MM.1S (cell line): ENCODE measurements around the gene AQP5.

Source experiments
- DNase-seq: peaks from one replicate; pipeline ENCODE4 v3.0.0-alpha.2; 2015
- H2AFZ ChIP-seq: fragments of 300-600 bp; sonication (generic); 2 replicates; pipeline ENCODE4 v1.6.0; 2016; ENCODE audit warnings: antibody characterized with exemption, low read length
- H3F3A ChIP-seq: fragments of 300-600 bp; sonication (generic); 2 replicates; pipeline ENCODE4 v1.6.1; 2016; ENCODE audit warnings: mild to moderate bottlenecking, antibody characterized with exemption, low read length, moderate library complexity, mixed read lengths; ENCODE audit not compliant: insufficient read depth
- H3K27ac ChIP-seq: fragments of 300-600 bp; sonication (generic); 2 replicates; pipeline ENCODE4 v1.5.1; 2016; ENCODE audit warnings: mild to moderate bottlenecking, low read length
- H3K27me3 ChIP-seq: fragments of 300-600 bp; sonication (generic); replicated peaks from 2 replicates; pipeline ENCODE4 v1.6.0; 2016; ENCODE audit warnings: low read length; ENCODE audit not compliant: insufficient read depth
- H3K36me3 ChIP-seq: fragments of 300-600 bp; sonication (generic); replicated peaks from 2 replicates; pipeline ENCODE4 v1.6.1; 2016; ENCODE audit warnings: mild to moderate bottlenecking, low read length, mixed read lengths; ENCODE audit not compliant: insufficient read depth
- H3K4me1 ChIP-seq: fragments of 300-600 bp; sonication (generic); 2 replicates; pipeline ENCODE4 v1.6.1; 2016; ENCODE audit warnings: low read length, mixed read lengths
- H3K4me2 ChIP-seq: fragments of 300-600 bp; sonication (generic); 2 replicates; pipeline ENCODE4 v1.6.0; 2016; ENCODE audit warnings: low read depth, low read length
- H3K4me3 ChIP-seq: fragments of 300-600 bp; sonication (generic); 2 replicates; pipeline ENCODE4 v1.5.1; 2016; ENCODE audit warnings: low read length, mixed read lengths
- H3K79me2 ChIP-seq: fragments of 300-600 bp; sonication (generic); 2 replicates; pipeline ENCODE4 v1.6.1; 2016; ENCODE audit warnings: mixed run types, low read length, mixed read lengths
- H3K9ac ChIP-seq: fragments of 300-600 bp; sonication (generic); 2 replicates; pipeline ENCODE4 v1.6.1; 2016; ENCODE audit warnings: low read length, mixed read lengths
- H3K9me2 ChIP-seq: fragments of 300-600 bp; sonication (generic); replicated peaks from 2 replicates; pipeline ENCODE4 v1.6.1; 2016; ENCODE audit warnings: mild to moderate bottlenecking, low read length, mixed read lengths; ENCODE audit not compliant: insufficient read depth
- H3K9me3 ChIP-seq: fragments of 300-600 bp; sonication (generic); replicated peaks from 2 replicates; pipeline ENCODE4 v1.6.1; 2016; ENCODE audit warnings: mild to moderate bottlenecking, low read length, mixed read lengths; ENCODE audit not compliant: insufficient read depth
- H4K20me1 ChIP-seq: fragments of 300-600 bp; sonication (generic); 2 replicates; pipeline ENCODE4 v1.6.1; 2016; ENCODE audit warnings: mild to moderate bottlenecking, low read length, moderate library complexity, mixed read lengths; ENCODE audit not compliant: insufficient read depth
- EZH2 ChIP-seq: fragments of 300-600 bp; sonication (generic); optimal IDR thresholded peaks from 2 replicates; pipeline ENCODE3; 2017; ENCODE audit warnings: low read depth, mild to moderate bottlenecking, antibody characterized with exemption, low read length, mixed read lengths
- EZH2phosphoT487 ChIP-seq: fragments of 300-600 bp; sonication (generic); IDR thresholded peaks from 2 replicates; pipeline ENCODE4 v1.6.1; 2018; ENCODE audit warnings: antibody characterized with exemption, low read length
- TF ChIP-seq, protein P1 (sequence below): fragments of 300-600 bp; sonication (generic); IDR thresholded peaks from 2 replicates; pipeline ENCODE4 v1.5.1; 2016; ENCODE audit warnings: antibody characterized with exemption, low read length, mixed read lengths

Gene AQP5

DNA sequence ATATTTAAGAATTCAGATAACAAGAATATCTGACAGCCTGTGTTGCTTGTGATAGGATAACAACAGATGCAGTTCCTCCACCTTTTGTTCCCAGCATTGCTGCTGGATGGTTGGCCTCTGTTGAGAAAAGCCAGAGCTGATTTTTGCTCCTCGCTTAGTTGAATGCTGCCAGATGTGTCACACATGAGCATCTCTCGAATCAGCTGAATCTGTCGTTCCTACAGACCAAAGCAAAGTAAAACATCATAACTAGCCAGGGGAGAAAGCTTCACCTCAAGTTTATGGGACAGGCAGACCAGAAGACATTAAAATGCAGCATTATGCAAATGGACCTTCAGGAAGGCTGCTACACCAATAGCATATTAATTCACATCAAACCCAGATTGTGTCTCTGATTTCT, 43.5 kb downstream of the AQP5 start:
- peaks cover 62% of the 10 kb centered on the region for H3K79me2 ChIP-seq
- peaks cover 8% of the 10 kb centered on the region; the same call in 1 of the 2 replicates for H3F3A ChIP-seq
- peaks cover 22% of the 10 kb centered on the region for H3K4me1 ChIP-seq
- no peak overlapping the region for H3K4me2 ChIP-seq
- no peaks in the 10 kb centered on the region for H3K9me3 ChIP-seq
- H3K27ac ChIP-seq = no peak overlapping the region
- TF ChIP-seq EZH2phosphoT487 (no peak), EZH2 (no peak)
- TF ChIP-seq, protein P1, sequence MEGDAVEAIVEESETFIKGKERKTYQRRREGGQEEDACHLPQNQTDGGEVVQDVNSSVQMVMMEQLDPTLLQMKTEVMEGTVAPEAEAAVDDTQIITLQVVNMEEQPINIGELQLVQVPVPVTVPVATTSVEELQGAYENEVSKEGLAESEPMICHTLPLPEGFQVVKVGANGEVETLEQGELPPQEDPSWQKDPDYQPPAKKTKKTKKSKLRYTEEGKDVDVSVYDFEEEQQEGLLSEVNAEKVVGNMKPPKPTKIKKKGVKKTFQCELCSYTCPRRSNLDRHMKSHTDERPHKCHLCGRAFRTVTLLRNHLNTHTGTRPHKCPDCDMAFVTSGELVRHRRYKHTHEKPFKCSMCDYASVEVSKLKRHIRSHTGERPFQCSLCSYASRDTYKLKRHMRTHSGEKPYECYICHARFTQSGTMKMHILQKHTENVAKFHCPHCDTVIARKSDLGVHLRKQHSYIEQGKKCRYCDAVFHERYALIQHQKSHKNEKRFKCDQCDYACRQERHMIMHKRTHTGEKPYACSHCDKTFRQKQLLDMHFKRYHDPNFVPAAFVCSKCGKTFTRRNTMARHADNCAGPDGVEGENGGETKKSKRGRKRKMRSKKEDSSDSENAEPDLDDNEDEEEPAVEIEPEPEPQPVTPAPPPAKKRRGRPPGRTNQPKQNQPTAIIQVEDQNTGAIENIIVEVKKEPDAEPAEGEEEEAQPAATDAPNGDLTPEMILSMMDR = no peak
- peaks cover 26% of the 10 kb centered on the region for H3K36me3 ChIP-seq
- no peak for DNase-seq
- no peak overlapping the region for H2AFZ ChIP-seq
- H3K4me3 ChIP-seq = no peak overlapping the region
- no peaks in the 10 kb centered on the region for H3K27me3 ChIP-seq
- no peaks in the 10 kb centered on the region for H4K20me1 ChIP-seq
- H3K9ac ChIP-seq = no peak overlapping the region
- no peaks in the 10 kb centered on the region for H3K9me2 ChIP-seq

DNA sequence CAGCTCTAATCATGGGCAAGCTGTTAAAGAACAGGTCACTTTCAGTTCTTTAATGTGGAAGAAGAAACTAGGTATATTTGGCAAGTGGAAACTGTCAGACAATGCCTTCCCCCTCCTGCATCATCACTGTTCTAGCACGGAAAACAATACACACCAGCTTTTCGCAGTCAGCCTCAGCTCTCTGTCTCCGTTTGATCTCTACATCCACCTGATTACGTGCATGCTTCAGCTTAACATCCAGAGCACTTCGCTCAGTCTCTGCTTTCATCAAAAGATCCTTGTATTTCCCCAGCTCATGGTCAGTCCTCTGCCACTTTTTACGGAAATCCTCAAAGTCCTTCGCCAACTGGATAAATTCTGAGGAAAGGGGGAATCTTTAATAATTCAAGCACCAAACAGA, 44.6 kb downstream of the AQP5 start:
- no peak for TF ChIP-seq EZH2
- no peak for TF ChIP-seq EZH2phosphoT487
- TF ChIP-seq, protein P1 = no peak
- peak overlapping the region; percentile 24; the same call in 1 of the 2 replicates for H3K27ac ChIP-seq
- peak; percentile 9 for DNase-seq
- no peaks in the 10 kb centered on the region for H4K20me1 ChIP-seq
- H3F3A ChIP-seq = peaks cover 8% of the 10 kb centered on the region; the same call in 1 of the 2 replicates
- no peaks in the 10 kb centered on the region for H3K27me3 ChIP-seq
- H3K4me2 ChIP-seq = no peak overlapping the region
- H3K9me3 ChIP-seq = no peaks in the 10 kb centered on the region
- peaks cover 69% of the 10 kb centered on the region for H3K79me2 ChIP-seq
- no peaks in the 10 kb centered on the region for H3K9me2 ChIP-seq
- no peak overlapping the region for H2AFZ ChIP-seq
- H3K9ac ChIP-seq = no peak overlapping the region
- peaks cover 22% of the 10 kb centered on the region for H3K4me1 ChIP-seq
- H3K36me3 ChIP-seq = peaks cover 21% of the 10 kb centered on the region
- no peak overlapping the region for H3K4me3 ChIP-seq

GRCh38 chr12:50006754-50007442, 45.2 kb downstream of the AQP5 start:
- peak overlapping the region; percentile 2; the same call in 1 of the 2 replicates for H3K4me2 ChIP-seq
- no peak overlapping the region for H3K9ac ChIP-seq
- peaks cover 18% of the 10 kb centered on the region; the same call in 1 of the 2 replicates for H3K36me3 ChIP-seq

More at GRCh38 chr12:50006754-50007442, 45.2 kb downstream of the AQP5 start:
- H4K20me1 ChIP-seq = no peaks in the 10 kb centered on the region
- H3K9me2 ChIP-seq = no peaks in the 10 kb centered on the region
- H3K79me2 ChIP-seq = peaks cover 68% of the 10 kb centered on the region
- no peak overlapping the region for H3K4me3 ChIP-seq
- H3F3A ChIP-seq = peaks cover 8% of the 10 kb centered on the region; the same call in 1 of the 2 replicates
- TF ChIP-seq EZH2 (no peak), EZH2phosphoT487 (no peak)
- TF ChIP-seq, protein P1 = no peak
- no peak for DNase-seq
- peak overlapping the region; percentile 24; the same call in 1 of the 2 replicates for H3K27ac ChIP-seq
- no peaks in the 10 kb centered on the region for H3K27me3 ChIP-seq
- H3K9me3 ChIP-seq = no peaks in the 10 kb centered on the region
- peaks cover 22% of the 10 kb centered on the region for H3K4me1 ChIP-seq
- H2AFZ ChIP-seq = no peak overlapping the region
